ENCODE measurements around the gene BSND. TPM values are rescaled to one million over a fixed set of nuclear protein-coding genes. Genes with fewer than 3 reads are reported as not detected.
A peak's percentile ranks its signal among the peaks of the same experiment; 100 is the strongest.

BSND gene
- total and polyA plus RNA-seq, 9 of the 15 experiments (the other 6 are each of a cell fraction or from before 2014, with no cell fraction given) = not detected

DNA sequence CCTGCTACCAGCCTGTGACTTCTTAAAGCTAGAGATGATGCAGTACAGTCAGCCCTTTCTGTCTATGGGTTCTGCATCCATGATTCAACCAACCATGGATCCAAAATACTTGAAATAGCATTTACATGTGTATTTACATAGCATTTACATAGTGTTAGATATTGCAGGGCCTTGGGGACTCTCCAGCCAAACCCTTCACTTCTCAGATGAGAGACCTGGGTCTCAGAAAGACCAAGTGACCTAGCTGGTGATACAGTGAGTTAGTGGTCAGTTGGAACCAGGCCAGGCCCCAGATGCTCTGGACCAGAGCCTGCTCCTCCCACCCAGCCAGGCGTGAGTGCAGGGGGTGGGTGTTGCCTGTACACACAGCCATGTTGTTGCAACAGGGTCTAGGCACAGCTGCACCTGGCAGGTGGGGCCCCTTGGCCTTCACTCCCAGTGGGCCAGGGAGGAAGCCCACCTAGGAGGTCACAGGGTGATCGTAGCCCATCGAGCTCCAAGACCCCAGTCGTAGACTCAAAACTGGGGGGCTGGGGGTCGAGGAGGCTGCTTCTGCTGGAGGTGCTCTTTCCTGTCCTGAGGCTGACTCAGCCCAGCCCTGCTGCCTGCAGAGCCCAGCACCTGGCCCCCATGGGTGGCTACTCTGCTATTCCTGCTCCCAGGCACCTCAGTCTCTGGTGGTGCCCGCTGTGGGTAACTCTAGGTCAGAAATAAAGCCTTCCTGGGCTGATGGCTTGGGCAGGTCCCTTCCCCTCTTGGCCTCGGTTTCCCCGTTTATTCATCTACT lies 10.6 kb upstream of the BSND start:
- H3K79me2 ChIP-seq (ENCODE audit: control insufficient read depth, insufficient read depth, low read length) = no peaks in the 10 kb centered on the region
- DNase-seq (ENCODE audit: extremely low read depth in 1 of 4, low spot score in 3 of 4) = no peak
- no TSS peak for BruUV-seq (replicated peaks)
- no peak overlapping the region for H3K4me2 ChIP-seq (ENCODE audit: insufficient read depth, low read length)
- H4K20me1 ChIP-seq (replicated peaks; ENCODE audit: control insufficient read depth, insufficient read depth, low read length) = peaks cover 5% of the 10 kb centered on the region; the same call in 1 of the 2 replicates
- in situ Hi-C loops (cut with MboI) (no loop called here), intact Hi-C loops (cut with micrococcal nuclease) (no loop called here)
- FAIRE-seq = no peak
- TF ChIP-seq NFIC (IDR thresholded peaks at IDR 0.05) (peak; percentile 23; the same call in 1 of the 2 replicates), FOXP1 (CRISPR knock-in tag; IDR thresholded peaks at IDR 0.05) (no peak)
- H3K4me1 ChIP-seq (replicated peaks in 1 of 2; ENCODE audit: control insufficient read depth in 2 of 2, insufficient read depth in 2 of 2, low read length in 2 of 2) = peaks cover 0 to 12% of the 10 kb centered on the region in 2 experiments; a peak in 2 of 5 replicates
- ChIA-PET POLR2A (interaction anchor here (0.6 kb wide), 1 partner anchor 500 kb away, joined by 3 read pairs; no protein-coding TSS in a partner anchor), CTCF (ENCODE audit: low intra/inter-chr PET ratio) (no interaction called here)
- H3K9me1 ChIP-seq (ENCODE audit: control insufficient read depth, insufficient read depth, low read length) = no peaks in the 10 kb centered on the region
- no peak overlapping the region for H3K4me3 ChIP-seq
- WGBS (ENCODE audit: insufficient coverage, low coverage, missing lambda C conversion rate) = 2% methylated on average over 8 of the region's 8 CpGs
- H3K27ac ChIP-seq (ENCODE audit: extremely low read depth, low read depth, low read length) = no peak overlapping the region
- no peak overlapping the region for H3K9ac ChIP-seq (ENCODE audit: insufficient read depth in 1 of 2, low read depth in 2 of 2, low read length in 2 of 2)
- no peaks in the 10 kb centered on the region; the same call in 1 of the 2 replicates for H3K9me3 ChIP-seq (replicated peaks; ENCODE audit: control insufficient read depth, insufficient read depth, low read depth, low read length)
- H2AFZ ChIP-seq (ENCODE audit: low read depth, low read length) = no peak overlapping the region
- H3K27me3 ChIP-seq (ENCODE audit: control insufficient read depth in 2 of 2, insufficient read depth in 2 of 2, low read length in 2 of 2) = peaks cover 20 to 73% of the 10 kb centered on the region in 2 experiments; a peak in 4 of 5 replicates
- H3K36me3 ChIP-seq (ENCODE audit: control insufficient read depth, insufficient read depth, low read length) = no peaks in the 10 kb centered on the region
- ATAC-seq = peak; percentile 12; the same call in 1 of the 3 replicates

DNA sequence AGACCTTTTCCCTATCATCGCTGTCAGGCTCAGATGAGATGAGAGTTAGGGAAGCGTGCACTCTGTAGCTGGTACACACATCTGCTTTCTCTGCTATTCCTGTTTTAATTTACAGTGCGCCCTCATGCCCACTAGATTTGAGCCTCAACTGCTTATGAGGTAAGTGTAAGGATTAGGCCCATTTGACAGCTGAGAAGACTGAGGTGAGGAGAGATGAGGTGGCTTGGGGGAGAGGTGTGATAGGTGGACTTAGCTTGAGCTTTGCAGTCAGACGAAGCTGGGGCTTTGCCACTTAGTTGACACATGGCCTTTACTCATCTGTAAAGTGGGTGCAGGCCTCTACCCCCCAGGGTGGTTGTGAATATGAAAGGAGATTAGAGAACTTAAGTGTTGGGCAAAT lies 9.8 kb upstream of the BSND start:
- DNase-seq (ENCODE audit: extremely low read depth in 1 of 4, low spot score in 3 of 4) (no peak), FAIRE-seq (no peak), ATAC-seq (no peak)
- peaks cover 21 to 76% of the 10 kb centered on the region in 2 experiments; a peak in 4 of 5 replicates for H3K27me3 ChIP-seq (ENCODE audit: control insufficient read depth in 2 of 2, insufficient read depth in 2 of 2, low read length in 2 of 2)
- no peak overlapping the region for H3K4me3 ChIP-seq
- intact Hi-C loops (cut with micrococcal nuclease) (no loop called here), in situ Hi-C loops (cut with MboI) (no loop called here)
- no peaks in the 10 kb centered on the region for H3K9me1 ChIP-seq (ENCODE audit: control insufficient read depth, insufficient read depth, low read length)
- H4K20me1 ChIP-seq (replicated peaks; ENCODE audit: control insufficient read depth, insufficient read depth, low read length) = peaks cover 5% of the 10 kb centered on the region; the same call in 1 of the 2 replicates
- no TSS peak for BruUV-seq (replicated peaks)
- no peaks in the 10 kb centered on the region; the same call in 1 of the 2 replicates for H3K9me3 ChIP-seq (replicated peaks; ENCODE audit: control insufficient read depth, insufficient read depth, low read depth, low read length)
- peaks cover 0 to 12% of the 10 kb centered on the region in 2 experiments; a peak in 2 of 5 replicates for H3K4me1 ChIP-seq (replicated peaks in 1 of 2; ENCODE audit: control insufficient read depth in 2 of 2, insufficient read depth in 2 of 2, low read length in 2 of 2)
- no peaks in the 10 kb centered on the region for H3K36me3 ChIP-seq (ENCODE audit: control insufficient read depth, insufficient read depth, low read length)
- no peaks in the 10 kb centered on the region for H3K79me2 ChIP-seq (ENCODE audit: control insufficient read depth, insufficient read depth, low read length)
- H3K4me2 ChIP-seq (ENCODE audit: insufficient read depth, low read length) = no peak overlapping the region
- H2AFZ ChIP-seq (ENCODE audit: low read depth, low read length) = no peak overlapping the region
- POLR2A ChIA-PET = interaction anchor here (0.7 to 1.0 kb wide), 2 partner anchors 39 to 42 kb away, joined by 3 read pairs; no protein-coding TSS in a partner anchor
- no peak overlapping the region for H3K27ac ChIP-seq (ENCODE audit: extremely low read depth, low read depth, low read length)
- no peak overlapping the region for H3K9ac ChIP-seq (ENCODE audit: insufficient read depth in 1 of 2, low read depth in 2 of 2, low read length in 2 of 2)
- CTCF ChIA-PET (ENCODE audit: low intra/inter-chr PET ratio) = no interaction called here
- 3% methylated on average over 4 of the region's 4 CpGs for WGBS (ENCODE audit: insufficient coverage, low coverage, missing lambda C conversion rate)
- TF ChIP-seq, protein P1, sequence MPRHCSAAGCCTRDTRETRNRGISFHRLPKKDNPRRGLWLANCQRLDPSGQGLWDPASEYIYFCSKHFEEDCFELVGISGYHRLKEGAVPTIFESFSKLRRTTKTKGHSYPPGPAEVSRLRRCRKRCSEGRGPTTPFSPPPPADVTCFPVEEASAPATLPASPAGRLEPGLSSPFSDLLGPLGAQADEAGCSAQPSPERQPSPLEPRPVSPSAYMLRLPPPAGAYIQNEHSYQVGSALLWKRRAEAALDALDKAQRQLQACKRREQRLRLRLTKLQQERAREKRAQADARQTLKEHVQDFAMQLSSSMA (CRISPR knock-in tag; IDR thresholded peaks at IDR 0.05) = no peak
- TF ChIP-seq, protein P2, sequence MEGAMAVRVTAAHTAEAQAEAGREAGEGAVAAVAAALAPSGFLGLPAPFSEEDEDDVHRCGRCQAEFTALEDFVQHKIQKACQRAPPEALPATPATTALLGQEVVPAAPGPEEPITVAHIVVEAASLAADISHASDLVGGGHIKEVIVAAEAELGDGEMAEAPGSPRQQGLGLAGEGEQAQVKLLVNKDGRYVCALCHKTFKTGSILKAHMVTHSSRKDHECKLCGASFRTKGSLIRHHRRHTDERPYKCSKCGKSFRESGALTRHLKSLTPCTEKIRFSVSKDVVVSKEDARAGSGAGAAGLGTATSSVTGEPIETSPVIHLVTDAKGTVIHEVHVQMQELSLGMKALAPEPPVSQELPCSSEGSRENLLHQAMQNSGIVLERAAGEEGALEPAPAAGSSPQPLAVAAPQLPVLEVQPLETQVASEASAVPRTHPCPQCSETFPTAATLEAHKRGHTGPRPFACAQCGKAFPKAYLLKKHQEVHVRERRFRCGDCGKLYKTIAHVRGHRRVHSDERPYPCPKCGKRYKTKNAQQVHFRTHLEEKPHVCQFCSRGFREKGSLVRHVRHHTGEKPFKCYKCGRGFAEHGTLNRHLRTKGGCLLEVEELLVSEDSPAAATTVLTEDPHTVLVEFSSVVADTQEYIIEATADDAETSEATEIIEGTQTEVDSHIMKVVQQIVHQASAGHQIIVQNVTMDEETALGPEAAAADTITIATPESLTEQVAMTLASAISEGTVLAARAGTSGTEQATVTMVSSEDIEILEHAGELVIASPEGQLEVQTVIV (CRISPR knock-in tag; IDR thresholded peaks at IDR 0.05; ENCODE audit: borderline replicate concordance) = no peak
- TF ChIP-seq SP2 (IDR thresholded peaks at IDR 0.05; ENCODE audit: extremely low read depth, low read depth, low read length, poor library complexity, severe bottlenecking) = no peak
- no peak for TF ChIP-seq MEIS2 (IDR thresholded peaks at IDR 0.05; ENCODE audit: partially characterized antibody)
- no peak for TF ChIP-seq CREB3 (tag; conservative IDR thresholded peaks at IDR 0.05; ENCODE audit: low read depth)
- no peak for TF ChIP-seq KLF10 (CRISPR knock-in tag; IDR thresholded peaks at IDR 0.05)
- TF ChIP-seq CHD4 (IDR thresholded peaks at IDR 0.05; ENCODE audit: insufficient read depth, insufficient replicate concordance, low read depth, low read length, poor library complexity, severe bottlenecking) = peak; percentile 35
